GM12865 (cell line): ENCODE data around the gene LDLRAP1.

Experiments
- DNase-seq: peaks from one replicate; pipeline ENCODE4 v3.0.0; 2010; ENCODE audit warnings: low read depth
- H3K4me3 ChIP-seq: 2 replicates; pipeline ENCODE4 v1.5.1; 2011; ENCODE audit warnings: mild to moderate bottlenecking, low read depth, low read length, control low read depth
- TF ChIP-seq, protein P1 (sequence below): IDR thresholded peaks from 2 replicates; pipeline ENCODE4 v1.5.1; 2011; ENCODE audit warnings: low read length, control low read depth, low read depth, inconsistent platforms; ENCODE audit not compliant: insufficient read depth; ENCODE audit errors: missing control alignments

Gene LDLRAP1

DNA sequence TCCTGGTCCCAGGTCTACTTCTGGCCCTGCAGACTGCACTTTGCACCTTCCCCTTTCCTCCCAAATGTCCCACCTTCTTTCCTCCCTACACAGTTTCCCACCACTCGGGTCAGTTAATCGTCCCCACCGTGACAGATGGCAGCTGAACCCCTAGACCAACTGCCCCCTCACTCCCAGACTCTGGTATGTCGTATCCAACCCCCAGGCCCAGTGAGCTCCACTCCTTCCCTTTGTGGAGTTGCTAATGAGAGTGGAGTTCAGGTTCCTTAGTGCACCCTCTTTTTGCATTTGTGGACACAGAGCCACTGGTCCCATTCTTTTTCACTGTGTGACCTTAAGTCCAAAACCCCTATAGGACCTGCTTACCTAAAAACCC, 75.0 kb downstream of the LDLRAP1 start:
- no peak overlapping the region for H3K4me3 ChIP-seq
- no peak for DNase-seq
- TF ChIP-seq, protein P1, sequence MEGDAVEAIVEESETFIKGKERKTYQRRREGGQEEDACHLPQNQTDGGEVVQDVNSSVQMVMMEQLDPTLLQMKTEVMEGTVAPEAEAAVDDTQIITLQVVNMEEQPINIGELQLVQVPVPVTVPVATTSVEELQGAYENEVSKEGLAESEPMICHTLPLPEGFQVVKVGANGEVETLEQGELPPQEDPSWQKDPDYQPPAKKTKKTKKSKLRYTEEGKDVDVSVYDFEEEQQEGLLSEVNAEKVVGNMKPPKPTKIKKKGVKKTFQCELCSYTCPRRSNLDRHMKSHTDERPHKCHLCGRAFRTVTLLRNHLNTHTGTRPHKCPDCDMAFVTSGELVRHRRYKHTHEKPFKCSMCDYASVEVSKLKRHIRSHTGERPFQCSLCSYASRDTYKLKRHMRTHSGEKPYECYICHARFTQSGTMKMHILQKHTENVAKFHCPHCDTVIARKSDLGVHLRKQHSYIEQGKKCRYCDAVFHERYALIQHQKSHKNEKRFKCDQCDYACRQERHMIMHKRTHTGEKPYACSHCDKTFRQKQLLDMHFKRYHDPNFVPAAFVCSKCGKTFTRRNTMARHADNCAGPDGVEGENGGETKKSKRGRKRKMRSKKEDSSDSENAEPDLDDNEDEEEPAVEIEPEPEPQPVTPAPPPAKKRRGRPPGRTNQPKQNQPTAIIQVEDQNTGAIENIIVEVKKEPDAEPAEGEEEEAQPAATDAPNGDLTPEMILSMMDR, result no peak
